Measurements from ENCODE around the gene RTN4RL1.

RTN4RL1 gene

DNA sequence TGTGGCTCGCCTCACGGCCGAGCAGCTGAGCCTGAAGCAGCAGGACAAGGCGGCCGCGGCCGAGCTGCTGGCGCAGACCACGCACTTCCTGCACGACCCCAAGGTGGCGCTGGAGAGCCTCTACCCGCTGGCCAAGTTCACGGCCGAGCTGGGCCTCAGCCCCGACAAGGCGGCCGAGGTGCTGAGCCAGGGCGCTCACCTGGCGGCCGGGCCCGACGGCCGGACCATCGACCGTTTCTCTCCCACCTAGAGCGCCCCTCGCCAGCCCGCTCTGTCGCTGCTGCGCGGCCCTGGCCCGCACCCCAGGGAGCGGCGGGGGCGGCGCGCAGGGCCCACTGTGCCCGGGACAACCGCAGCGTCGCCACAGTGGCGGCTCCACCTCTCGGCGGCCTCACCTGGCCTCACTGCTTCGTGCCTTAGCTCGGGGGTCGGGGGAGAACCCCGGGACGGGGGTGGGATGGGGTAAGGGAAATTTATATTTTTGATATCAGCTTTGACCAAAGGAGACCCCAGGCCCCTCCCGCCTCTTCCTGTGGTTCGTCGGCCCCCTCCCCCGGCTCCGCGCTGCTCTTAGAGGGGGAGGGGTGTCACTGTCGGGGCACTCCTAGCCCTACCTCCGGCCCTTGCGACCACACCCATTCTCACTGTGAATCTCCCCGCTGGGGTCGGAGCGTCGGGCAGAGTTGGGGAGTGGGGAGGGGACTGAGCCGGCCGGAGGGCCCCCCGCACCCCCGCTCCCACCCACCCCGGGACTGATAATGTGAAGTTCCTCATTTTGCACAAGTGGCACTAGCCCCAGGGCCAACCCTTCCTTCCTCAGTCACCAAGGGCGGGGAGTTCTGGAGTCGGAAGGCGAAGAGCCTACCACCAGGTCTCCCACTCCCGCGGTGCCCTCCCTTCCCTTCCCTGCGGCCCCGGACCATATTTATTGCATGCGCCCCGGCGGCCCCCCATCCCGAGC is 33.7 kb upstream of the RTN4RL1 start:
- peak; percentile 79 to 83 for DNase-seq

DNA sequence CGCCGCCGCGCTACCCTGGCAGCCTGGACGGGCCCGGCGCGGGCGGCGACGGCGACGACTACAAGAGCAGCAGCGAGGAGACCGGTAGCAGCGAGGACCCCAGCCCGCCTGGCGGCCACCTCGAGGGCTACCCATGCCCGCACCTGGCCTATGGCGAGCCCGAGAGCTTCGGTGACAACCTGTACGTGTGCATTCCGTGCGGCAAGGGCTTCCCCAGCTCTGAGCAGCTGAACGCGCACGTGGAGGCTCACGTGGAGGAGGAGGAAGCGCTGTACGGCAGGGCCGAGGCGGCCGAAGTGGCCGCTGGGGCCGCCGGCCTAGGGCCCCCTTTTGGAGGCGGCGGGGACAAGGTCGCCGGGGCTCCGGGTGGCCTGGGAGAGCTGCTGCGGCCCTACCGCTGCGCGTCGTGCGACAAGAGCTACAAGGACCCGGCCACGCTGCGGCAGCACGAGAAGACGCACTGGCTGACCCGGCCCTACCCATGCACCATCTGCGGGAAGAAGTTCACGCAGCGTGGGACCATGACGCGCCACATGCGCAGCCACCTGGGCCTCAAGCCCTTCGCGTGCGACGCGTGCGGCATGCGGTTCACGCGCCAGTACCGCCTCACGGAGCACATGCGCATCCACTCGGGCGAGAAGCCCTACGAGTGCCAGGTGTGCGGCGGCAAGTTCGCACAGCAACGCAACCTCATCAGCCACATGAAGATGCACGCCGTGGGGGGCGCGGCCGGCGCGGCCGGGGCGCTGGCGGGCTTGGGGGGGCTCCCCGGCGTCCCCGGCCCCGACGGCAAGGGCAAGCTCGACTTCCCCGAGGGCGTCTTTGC is 32.8 kb upstream of the RTN4RL1 start:
- DNase-seq = peak in 1 of 2 experiments; percentile 24

GRCh38 chr17:2057175-2057759 is 32.1 kb upstream of the RTN4RL1 start:
- no peak for DNase-seq

DNA sequence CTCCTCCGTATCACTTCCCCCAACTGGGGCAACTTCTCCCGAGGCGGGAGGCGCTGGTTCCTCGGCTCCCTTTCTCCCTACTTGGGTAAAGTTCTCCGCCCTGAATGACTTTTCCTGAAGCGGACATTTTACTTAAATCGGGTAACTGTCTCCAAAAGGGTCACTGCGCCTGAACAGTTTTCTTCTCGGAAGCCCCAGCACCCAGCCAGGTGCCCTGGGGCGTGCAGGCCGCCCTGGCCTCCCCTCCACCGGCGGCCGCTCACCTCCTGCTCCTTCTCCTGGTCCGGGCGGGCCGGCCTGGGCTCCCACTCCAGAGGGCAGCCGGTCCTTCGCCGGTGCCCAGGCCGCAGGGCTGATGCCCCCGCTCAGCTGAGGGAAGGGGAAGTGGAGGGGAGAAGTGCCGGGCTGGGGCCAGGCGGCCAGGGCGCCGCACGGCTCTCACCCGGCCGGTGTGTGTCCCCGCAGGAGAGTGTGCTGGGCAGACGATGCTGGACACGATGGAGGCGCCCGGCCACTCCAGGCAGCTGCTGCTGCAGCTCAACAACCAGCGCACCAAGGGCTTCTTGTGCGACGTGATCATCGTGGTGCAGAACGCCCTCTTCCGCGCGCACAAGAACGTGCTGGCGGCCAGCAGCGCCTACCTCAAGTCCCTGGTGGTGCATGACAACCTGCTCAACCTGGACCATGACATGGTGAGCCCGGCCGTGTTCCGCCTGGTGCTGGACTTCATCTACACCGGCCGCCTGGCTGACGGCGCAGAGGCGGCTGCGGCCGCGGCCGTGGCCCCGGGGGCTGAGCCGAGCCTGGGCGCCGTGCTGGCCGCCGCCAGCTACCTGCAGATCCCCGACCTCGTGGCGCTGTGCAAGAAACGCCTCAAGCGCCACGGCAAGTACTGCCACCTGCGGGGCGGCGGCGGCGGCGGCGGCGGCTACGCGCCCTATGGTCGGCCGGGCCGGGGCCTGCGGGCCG is 31.4 kb upstream of the RTN4RL1 start:
- peak; percentile 53 to 61 for DNase-seq

DNA sequence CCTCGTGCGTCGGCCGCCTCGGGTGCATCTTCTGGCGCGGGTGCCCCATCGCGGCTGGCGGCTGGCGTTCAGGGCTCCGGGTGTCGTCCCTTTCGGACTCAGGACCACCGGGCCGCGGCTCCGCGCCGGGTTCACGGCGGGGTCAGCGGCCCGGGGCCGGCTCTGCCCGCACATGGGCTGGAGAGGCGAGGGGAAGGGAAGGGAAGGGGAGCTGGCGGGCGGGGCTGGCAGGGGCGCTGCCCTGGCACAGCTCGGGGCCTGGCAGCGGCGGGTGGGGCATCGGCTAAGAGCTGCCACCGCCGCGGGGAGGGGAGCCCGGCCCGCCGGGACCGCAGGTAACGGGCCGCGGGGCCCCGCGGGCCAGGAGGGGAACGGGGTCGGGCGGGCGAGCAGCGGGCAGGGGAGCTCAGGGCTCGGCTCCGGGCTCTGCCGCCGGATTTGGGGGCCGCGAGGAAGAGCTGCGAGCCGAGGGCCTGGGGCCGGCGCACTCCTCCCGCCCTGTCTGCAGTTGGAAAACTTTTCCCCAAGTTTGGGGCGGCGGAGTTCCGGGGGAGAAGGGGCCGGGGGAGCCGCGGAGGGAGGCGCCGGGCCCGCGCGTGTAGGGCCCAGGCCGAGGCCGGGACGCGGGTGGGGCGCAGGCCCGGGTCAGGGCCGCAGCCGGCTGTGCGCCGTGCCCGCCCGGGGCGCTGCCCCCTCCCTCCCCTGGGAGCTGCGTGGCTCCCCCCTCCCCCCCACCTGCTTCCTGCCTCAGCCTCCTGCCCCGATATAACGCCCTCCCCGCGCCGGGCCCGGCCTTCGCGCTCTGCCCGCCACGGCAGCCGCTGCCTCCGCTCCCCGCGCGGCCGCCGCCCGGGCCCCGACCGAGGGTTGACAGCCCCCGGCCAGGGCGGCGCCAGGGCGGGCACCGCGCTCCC is 30.4 kb upstream of the RTN4RL1 start:
- peak; percentile 53 to 54 for DNase-seq

- DNase-seq = peak; percentile 77 to 82
Observed at GRCh38 chr17:2054512-2055291, 29.6 kb upstream of the RTN4RL1 start, which contains the start of gene HIC1. TSS of gene HIC1 (plus strand) at chr17:2055103. CDS start at chr17:2056691, 1,588 bp downstream.

- DNase-seq = peak in 1 of 2 experiments; percentile 56
Observed at GRCh38 chr17:2054262-2054511, 29.1 kb upstream of the RTN4RL1 start.

- DNase-seq = peak; percentile 81 to 84
Observed at GRCh38 chr17:2053380-2054261, 28.5 kb upstream of the RTN4RL1 start.

DNA sequence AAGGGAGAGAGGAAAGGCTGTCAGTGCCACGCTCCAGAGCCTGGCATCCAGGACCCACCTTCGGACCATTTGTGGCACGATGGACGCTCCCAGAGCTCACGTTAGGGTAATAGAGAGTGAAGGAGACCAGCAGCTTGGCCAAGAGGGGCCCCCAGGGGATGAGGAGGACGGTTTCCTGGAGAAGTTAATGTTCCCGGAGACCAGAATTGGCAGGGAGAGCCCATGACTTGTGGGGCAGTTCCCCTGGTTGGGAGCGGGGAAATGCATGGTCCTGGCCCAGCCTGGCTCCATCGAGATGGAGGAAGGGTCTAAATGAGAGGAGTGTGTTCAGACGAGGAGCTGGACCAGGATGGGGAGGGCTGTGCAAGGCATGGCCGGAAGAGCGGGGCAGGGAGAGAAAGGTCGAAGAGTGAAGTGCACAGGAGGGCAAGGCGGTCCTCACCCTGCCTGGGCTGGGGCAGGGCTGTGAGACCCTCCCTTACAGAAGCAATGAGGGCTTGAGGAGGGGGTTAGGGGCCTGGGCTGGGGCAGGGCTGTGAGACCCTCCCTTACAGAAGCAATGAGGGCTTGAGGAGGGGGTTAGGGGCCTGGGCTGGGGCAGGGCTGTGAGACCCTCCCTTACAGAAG is 26.9 kb upstream of the RTN4RL1 start:
- DNase-seq = no peak

DNA sequence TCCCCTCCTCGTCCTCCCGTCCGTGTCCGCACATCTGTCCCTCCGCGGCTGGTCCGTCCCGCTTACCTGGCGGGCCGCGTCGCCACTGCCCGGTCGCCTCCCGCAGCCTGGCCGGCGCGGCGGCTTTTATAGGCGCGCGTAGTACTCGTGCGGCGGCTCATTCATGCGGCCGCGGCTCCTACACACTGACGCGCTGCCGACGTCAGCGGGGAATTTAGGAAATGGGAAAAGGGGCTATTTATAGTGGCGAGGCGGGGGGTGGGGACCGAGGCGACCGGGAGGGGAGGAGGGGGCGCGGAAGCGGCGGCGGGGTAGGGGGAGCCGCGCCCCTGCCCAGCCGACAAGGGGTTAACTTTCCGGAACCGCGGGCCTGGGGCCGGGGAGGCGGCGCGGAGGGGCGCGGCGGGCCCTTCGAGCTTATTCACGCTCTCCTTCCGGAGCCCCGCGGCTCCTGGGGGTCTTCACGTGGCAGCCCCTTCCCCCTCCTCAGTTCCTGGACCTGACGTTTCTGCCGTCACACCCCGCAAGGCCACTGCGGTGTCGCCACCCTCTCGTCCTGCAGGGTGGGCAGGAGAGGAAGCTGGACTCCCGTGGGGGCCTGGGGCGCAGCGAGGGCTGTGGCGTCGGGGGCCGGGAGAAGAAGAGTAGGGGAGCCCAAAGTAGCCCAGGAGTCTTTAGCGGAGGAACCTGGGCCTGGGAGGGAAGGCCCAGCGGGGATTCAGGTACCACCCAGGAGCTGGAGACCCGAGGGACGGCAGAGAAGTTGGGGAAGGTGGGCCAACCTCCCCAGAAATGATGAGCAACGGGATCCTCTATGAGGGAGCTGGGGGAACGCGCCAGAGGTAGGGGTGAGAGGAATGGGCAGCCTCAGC is 26.2 kb upstream of the RTN4RL1 start:
- DNase-seq = peak in 1 of 2 experiments; percentile 24

DNA sequence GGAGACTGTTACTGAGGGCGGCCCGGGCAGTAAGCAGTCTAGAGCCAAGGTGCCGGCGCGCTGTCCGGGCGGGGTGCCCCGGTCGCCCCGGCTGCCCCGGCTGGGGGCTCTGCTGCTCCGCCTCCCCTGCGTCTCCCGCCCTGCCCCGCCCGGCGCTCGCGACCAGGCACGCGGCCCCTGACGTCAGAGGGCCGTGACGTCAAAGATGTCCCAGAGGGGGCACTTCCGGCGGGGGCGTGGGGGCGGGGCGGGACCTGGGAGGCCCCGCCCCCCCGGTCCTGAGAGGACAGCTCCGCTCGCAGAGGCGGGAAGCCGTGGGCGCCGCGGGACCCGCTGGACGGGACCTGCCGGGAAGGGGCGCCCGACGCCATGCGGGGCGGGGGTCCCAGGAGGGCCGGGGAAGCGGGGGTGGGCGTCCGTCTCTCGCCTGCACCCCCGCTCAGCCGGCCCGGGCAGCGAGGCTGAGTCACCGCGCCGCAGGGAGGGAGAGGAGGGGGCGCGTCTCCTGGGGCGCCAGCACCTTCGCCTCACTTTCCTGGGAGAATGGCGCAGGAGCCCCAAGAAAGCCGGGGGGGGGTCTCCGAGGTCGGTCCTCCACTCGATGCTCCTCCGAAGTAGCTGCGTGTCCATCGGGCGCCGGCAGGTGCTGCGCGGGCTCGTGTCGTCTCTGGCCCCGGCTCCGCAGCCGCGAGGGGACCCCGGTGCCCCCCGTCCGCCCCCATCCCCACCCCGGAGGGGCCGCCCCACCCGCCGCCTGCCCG is 25.3 kb upstream of the RTN4RL1 start:
- peak; percentile 62 to 72 for DNase-seq

DNA sequence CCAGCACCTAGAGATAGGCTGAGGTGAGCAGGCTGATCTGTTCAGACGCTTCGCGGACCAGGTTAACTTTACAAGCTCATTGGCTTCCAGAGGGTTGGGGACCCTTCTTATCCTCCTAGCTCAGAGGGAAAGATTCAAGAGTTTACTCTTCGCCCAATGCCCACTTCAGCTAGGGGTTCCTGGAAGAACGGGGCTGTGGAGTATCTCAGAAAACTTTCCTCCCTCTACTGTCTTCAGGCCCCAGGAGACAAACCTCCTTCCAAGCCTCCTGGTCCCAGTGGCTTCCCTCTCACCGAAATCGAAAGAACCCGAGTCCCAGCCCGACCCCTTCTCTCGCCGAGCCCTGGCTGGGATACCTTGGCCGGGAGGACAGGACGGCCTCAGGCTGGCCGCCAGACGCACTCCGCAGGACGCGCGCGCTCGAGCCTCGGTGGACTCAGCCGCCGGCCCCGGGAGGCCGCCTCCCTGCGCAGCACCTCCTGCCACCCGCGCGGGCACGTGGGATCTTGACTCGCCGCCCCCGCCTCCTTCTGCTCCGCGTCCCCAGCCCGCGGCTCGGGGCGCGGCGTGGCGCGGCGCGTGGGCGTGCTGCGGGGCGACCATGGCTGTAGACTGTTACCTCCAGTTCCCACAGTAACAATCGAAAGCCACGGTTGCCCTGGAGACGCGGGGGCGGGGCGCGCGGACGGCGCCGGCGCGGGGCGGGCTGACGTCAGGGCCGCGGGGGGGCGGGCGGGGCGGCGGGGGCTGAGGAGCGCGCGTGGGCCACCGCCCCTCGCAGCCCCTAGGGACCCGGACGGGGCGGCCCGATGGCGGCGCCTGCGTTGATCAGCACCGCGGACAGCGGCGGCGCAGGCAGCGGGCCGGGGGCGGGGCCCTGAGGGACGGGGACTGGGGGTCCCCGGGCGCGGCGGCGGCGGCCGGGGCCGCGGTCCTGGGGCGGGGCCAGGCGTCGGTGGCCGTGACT is 24.5 kb upstream of the RTN4RL1 start:
- peak; percentile 91 for DNase-seq

DNA sequence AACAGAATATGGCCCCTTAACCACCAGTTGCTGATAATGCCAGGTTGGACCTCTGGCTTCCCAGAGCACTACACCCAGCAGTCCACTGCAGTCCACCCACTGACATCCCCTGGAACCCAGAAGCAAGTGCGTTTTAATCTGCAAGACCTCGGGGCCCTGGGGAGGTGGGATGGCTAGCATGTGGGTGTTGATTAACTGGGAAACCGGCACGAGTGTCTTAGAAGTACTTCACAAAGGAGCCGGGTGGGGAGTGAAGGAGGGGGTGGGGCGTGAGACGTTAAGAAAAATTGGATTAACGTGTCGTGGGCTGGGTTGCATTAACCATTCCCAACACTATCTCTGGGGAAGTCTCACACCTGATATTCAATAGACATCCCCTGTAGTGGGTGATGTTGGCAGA is 23.7 kb upstream of the RTN4RL1 start:
- no peak for DNase-seq

GRCh38 chr17:2047590-2047989 is 22.5 kb upstream of the RTN4RL1 start:
- DNase-seq = no peak

DNA sequence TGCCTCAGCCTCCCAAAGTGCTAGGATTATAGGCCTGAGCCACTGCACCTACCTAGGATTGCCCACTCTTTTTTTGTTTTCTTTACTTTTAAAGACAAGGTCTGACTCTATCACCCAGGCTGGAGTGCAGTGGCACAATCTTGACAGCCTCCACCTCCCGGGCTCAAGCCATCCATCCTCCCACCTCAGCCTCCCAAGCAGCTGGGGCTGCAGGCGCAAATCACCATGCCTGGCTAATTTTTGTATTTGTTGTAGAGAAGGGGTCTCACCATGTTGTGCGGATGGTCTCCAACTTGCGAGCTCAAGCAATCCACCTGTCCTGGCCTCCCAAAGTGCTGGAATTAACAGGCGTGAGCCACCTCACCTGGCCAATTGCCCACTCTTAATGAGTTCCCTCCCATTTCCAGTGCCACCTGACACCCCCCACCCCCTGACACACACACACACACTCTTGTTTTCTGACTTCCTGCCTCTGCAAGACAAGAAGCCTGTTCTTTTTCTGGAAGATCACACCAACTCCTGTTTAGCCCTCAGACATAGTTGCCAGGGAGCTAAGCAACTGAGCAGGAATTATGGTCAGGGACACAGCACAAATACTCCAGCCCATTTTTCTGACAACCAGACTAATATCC is 19.2 kb upstream of the RTN4RL1 start:
- no peak for DNase-seq
